Progenitor cell of endocrine pancreas (in vitro differentiated cells): Measurements from ENCODE around the gene RIMKLB. TPM values are rescaled to one million over a fixed set of nuclear protein-coding genes. Genes with fewer than 3 reads are reported as not detected.

Experiments used
- DNase-seq: peaks from one replicate; pipeline ENCODE4 v3.0.0; 2021; ENCODE audit warnings: low spot score; ENCODE audit not compliant: unreplicated experiment
- H3K27ac Mint-ChIP-seq: 2 replicates; pipeline ENCODE4 v1.8.0; 2021; ENCODE audit warnings: mild to moderate bottlenecking, moderate library complexity, mixed read lengths
- H3K27me3 Mint-ChIP-seq: 2 replicates; pipeline ENCODE4 v1.8.0; 2021; ENCODE audit warnings: mixed read lengths
- H3K36me3 Mint-ChIP-seq: 2 replicates; pipeline ENCODE4 v1.8.0; 2022; ENCODE audit warnings: mixed read lengths; ENCODE audit not compliant: insufficient read depth
- H3K4me1 Mint-ChIP-seq: 2 replicates; pipeline ENCODE4 v1.8.0; 2021; ENCODE audit warnings: low read depth, mixed read lengths
- H3K4me3 Mint-ChIP-seq: 2 replicates; pipeline ENCODE4 v1.8.0; 2021; ENCODE audit warnings: low read depth, mild to moderate bottlenecking, moderate library complexity, mixed read lengths
- H3K9me3 Mint-ChIP-seq: 2 replicates; pipeline ENCODE4 v1.8.0; 2021; ENCODE audit warnings: low read depth, mixed read lengths
- total RNA-seq: library from RNA; stranded (reverse); gene quantifications from 2 replicates; pipeline ENCODE4 v1.2.1, GENCODE V29; 2021
- TF ChIP-seq, protein P1 (sequence below): fragments of 200-600 bp; sonication (generic); IDR thresholded peaks from one replicate; pipeline ENCODE4 v1.5.0; 2021; ENCODE audit warnings: antibody characterized with exemption, mild to moderate bottlenecking; ENCODE audit not compliant: unreplicated experiment

The RIMKLB gene
- total RNA-seq, 1 donor from 2014 or later = 154 TPM

DNA sequence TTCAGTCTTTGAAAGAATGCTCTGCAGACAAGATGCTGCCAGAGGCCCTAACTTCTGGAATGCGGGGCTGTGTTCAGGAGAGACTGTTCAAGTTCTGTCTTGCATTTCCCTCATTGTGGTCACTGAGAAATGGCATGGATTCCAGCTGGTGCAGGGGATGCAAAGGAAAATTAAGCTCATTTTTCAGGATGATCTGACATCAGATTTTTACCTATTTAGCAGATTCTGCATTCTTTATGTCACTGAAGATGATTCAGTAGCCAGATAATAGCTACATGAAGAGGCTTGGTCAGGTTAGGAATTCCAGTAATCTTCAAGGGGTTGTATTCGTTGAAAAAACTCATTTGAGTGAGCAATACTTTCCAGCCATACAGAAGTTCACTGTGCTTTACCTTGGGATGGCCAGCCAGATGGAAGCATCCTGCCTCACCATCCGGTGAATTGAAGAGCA is 19.1 kb upstream of the RIMKLB start:
- H3K27me3 Mint-ChIP-seq = no peaks in the 10 kb centered on the region
- TF ChIP-seq, protein P1, sequence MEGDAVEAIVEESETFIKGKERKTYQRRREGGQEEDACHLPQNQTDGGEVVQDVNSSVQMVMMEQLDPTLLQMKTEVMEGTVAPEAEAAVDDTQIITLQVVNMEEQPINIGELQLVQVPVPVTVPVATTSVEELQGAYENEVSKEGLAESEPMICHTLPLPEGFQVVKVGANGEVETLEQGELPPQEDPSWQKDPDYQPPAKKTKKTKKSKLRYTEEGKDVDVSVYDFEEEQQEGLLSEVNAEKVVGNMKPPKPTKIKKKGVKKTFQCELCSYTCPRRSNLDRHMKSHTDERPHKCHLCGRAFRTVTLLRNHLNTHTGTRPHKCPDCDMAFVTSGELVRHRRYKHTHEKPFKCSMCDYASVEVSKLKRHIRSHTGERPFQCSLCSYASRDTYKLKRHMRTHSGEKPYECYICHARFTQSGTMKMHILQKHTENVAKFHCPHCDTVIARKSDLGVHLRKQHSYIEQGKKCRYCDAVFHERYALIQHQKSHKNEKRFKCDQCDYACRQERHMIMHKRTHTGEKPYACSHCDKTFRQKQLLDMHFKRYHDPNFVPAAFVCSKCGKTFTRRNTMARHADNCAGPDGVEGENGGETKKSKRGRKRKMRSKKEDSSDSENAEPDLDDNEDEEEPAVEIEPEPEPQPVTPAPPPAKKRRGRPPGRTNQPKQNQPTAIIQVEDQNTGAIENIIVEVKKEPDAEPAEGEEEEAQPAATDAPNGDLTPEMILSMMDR = no peak
- no peak for DNase-seq
- peak overlapping the region; percentile 25 for H3K27ac Mint-ChIP-seq
- H3K36me3 Mint-ChIP-seq = peaks cover 2% of the 10 kb centered on the region
- H3K4me1 Mint-ChIP-seq = peaks cover 27% of the 10 kb centered on the region
- no peak overlapping the region for H3K4me3 Mint-ChIP-seq
- H3K9me3 Mint-ChIP-seq = peaks cover 3% of the 10 kb centered on the region

DNA sequence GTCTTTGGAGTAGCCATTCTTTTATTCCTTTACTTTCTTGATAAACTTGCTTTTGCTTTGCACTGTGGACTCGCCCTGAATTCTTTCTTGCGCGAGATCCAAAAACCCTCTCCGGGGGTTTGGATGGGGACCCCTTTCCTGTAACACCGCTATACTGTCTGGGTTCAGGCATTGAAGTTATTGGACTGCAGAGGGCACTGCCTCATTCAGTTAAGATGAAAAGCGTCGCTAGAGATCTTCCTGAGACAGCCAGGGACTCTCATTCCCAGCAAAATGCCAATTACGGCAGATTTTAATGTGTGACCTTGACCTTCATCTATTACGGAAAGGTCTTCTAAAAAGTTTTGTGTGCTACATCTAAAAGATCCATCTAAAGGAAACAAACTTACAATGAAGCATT is 17.3 kb upstream of the RIMKLB start:
- Mint-ChIP-seq H3K36me3 (peaks cover 2% of the 10 kb centered on the region), H3K4me3 (no peak overlapping the region), H3K27me3 (no peaks in the 10 kb centered on the region), H3K4me1 (peaks cover 23% of the 10 kb centered on the region), H3K27ac (no peak overlapping the region), H3K9me3 (peaks cover 4% of the 10 kb centered on the region)
- TF ChIP-seq, protein P1 = no peak
- no peak for DNase-seq

DNA sequence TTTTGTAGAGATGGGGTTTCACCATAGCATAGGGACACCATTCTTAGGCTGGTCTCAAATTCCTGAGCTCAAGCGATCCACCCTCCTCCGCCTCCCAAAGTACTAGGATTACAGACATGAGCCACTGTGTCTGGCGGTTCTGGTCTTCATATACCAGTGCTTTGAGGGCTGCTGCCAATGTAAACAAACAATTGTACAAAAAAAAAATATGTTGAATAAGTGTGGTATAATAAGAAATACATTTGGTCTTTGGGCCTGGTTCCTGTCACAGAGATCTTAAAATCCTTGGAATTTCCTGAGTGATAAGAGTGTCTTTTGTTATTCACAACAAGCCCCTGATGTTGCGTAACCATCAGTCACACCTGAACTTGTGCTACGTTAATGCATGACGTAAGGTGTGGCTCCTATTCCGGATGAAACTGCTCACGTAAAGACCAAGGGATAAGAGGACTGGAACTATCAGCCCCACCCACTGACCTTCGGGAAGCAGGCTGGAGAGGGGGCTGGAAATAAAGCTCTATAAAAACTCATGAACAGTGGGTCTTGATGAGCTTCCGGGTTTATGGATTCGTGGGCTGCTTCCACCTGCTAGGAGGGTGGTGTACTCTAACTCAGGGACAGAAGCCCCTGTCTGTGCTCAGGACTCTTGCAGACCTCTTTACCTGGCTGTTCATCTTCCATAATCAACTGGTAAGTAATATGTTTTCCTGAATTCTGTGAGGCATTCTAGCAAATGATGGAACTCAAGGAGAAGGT is 16.5 kb upstream of the RIMKLB start:
- peaks cover 17% of the 10 kb centered on the region for H3K4me1 Mint-ChIP-seq
- no peaks in the 10 kb centered on the region for H3K27me3 Mint-ChIP-seq
- TF ChIP-seq, protein P1 = no peak
- H3K9me3 Mint-ChIP-seq = peaks cover 4% of the 10 kb centered on the region
- DNase-seq = no peak
- H3K4me3 Mint-ChIP-seq = peak overlapping the region; percentile 28
- H3K36me3 Mint-ChIP-seq = peaks cover 2% of the 10 kb centered on the region
- H3K27ac Mint-ChIP-seq = peak overlapping the region; percentile 90

DNA sequence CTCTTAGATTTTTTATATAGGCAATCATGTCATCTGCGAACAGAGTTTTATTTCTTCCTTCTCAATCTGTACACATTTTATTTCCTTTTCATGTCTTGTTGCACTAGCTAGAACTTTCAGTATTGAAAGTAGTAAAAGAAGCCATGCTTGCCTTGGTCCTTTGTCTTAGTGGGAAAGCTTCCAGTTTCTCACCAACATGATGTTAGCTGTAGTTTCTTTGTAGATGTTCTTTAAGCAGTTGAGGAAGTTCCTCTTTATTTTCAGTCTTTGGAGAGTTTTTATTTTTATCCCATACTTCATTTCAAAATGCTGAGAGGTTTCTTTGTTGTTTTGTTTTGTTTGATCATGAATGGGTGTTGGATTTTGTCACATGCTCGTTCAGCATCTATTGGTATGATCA is 12.7 kb upstream of the RIMKLB start:
- peaks cover 2% of the 10 kb centered on the region for H3K36me3 Mint-ChIP-seq
- DNase-seq = no peak
- TF ChIP-seq, protein P1 = no peak
- no peaks in the 10 kb centered on the region for H3K27me3 Mint-ChIP-seq
- peaks cover 20% of the 10 kb centered on the region for H3K4me1 Mint-ChIP-seq
- H3K27ac Mint-ChIP-seq = no peak overlapping the region
- H3K4me3 Mint-ChIP-seq = no peak overlapping the region
- H3K9me3 Mint-ChIP-seq = peaks cover 4% of the 10 kb centered on the region

DNA sequence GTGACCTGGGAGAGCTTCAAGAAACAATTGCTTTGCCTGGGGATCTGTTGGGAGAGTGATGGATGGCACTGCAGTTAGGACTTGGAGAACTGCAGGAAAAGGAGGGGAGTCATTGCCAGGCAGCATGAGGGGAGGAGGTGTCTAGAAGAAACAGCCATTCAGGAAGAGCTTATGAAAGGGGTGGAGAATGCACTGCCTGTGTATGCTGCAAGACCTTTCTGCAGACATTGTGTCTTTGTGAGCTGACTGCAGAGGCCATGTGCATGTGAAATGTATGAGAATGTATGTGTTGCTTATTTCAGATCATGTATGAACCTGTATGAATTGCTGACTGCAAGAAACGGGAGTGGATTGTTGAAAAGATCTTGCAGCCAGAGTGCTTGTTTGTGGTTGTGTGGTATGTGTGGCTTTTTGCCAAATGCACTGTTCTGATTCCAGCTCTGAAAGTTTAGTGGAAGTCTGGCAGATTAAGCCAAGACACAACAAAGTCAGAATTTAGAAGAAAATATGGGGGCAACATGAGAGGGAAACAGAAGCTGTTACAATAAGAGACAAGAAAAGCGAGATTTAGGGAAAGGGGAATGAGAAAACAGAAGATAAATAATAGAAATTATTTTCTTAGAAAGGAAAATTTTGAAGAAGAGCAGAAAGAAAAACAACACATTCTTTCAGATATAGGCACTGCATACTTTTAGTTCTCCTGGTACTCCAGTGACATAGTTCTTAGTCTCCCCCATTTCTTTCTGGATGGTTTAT is 9.8 kb upstream of the RIMKLB start:
- Mint-ChIP-seq H3K9me3 (peaks cover 4% of the 10 kb centered on the region), H3K36me3 (peaks cover 2% of the 10 kb centered on the region), H3K4me1 (peaks cover 18% of the 10 kb centered on the region), H3K27ac (no peak overlapping the region), H3K4me3 (no peak overlapping the region), H3K27me3 (no peaks in the 10 kb centered on the region)
- TF ChIP-seq, protein P1 = no peak
- peak; percentile 55 for DNase-seq
